ENCODE data around the gene CPM. TPM values are rescaled to one million over a fixed set of nuclear protein-coding genes. Genes with fewer than 3 reads are reported as not detected.

The CPM gene
- total RNA-seq, 1 donor from 2014 or later = 41.7 TPM

DNA sequence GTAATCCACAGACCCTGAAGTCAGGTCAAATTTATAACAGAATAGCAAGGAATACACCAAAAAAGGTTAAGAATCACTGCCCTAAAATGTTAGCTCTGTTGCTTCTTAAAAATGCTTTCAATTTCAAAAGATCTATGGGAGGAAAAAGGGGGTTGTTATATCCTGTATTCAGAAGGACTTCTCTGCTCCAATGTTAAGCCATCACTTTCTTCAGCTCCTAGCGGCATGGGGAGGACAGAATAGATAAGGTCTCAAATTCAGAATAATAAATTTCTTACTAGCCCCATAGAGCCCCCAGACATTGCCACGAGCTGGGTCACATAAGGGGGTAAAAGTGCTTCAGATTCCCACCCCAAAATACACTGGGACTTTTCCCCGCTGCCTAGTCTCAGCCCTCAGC is 49.8 kb downstream of the CPM start:
- no peak overlapping the region for H3K4me3 ChIP-seq (ENCODE audit: low read depth, low read length)
- no peak for DNase-seq (ENCODE audit: low read depth)
- TF ChIP-seq CTCF (conservative IDR thresholded peaks at IDR 0.05; ENCODE audit: low read depth, low read length) = no peak

GRCh38 chr12:68882251-68882964 is 50.6 kb downstream of the CPM start:
- no peak overlapping the region for H3K4me3 ChIP-seq (ENCODE audit: low read depth, low read length)
- DNase-seq (ENCODE audit: low read depth) = no peak
- no peak for TF ChIP-seq CTCF (conservative IDR thresholded peaks at IDR 0.05; ENCODE audit: low read depth, low read length)

DNA sequence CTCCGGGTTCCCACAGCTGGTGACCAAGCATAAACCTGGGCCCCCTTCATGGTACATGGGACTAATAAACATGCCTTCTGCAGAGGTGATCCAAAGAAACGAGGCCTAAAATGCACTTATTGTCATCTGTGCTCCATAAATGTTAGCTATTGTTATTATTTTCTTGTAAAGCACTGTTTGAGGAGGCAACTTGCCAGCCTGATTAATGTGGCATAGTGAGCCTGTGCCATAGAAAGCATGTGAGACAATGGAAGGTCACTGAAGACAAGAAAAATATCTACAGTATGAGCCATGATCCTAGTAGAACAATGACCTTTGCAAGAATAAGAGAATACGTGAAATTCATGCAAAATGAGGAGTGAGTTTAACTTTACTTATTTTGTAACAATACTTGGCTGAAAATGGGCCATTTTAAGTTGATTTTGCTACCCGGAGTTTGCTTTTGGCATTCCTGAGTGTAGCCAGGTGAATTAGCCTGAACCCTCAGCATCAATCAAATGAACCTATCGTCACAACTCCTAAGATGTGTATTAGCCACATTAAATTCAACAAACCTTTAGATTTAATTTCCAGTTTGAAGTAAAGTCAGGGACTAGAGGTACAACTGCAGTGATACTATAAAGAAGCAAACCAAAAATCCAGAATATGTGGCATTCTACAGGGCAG is 52.2 kb downstream of the CPM start:
- TF ChIP-seq CTCF (conservative IDR thresholded peaks at IDR 0.05; ENCODE audit: low read depth, low read length) = no peak
- DNase-seq (ENCODE audit: low read depth) = no peak
- no peak overlapping the region for H3K4me3 ChIP-seq (ENCODE audit: low read depth, low read length)

- no peak overlapping the region for H3K4me3 ChIP-seq (ENCODE audit: low read depth, low read length)
- DNase-seq (ENCODE audit: low read depth) = no peak
- TF ChIP-seq CTCF (conservative IDR thresholded peaks at IDR 0.05; ENCODE audit: low read depth, low read length) = no peak
Measured at GRCh38 chr12:68878846-68879245, 54.1 kb downstream of the CPM start.

GRCh38 chr12:68878283-68878682 is 54.7 kb downstream of the CPM start:
- DNase-seq (ENCODE audit: low read depth) = no peak
- no peak for TF ChIP-seq CTCF (conservative IDR thresholded peaks at IDR 0.05; ENCODE audit: low read depth, low read length)
- H3K4me3 ChIP-seq (ENCODE audit: low read depth, low read length) = no peak overlapping the region

DNA sequence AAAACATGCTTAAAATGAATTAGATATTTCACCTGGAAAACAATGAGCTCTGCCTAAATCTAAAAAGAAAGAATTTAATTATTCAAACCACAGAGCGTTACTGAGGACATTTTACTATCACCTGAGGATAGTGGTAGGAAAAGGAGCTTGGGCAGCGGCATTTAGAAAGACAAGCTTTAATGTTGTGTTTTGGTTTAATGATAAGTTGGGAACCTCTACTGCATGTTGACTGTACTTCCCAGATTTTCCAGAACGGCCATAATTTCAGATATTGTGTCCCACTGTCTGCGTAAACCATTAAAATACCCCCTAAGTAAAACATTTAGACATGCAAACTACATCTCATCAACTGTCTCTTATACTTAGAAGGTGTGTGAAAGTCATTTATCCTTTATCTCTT is 55.4 kb downstream of the CPM start:
- TF ChIP-seq CTCF (conservative IDR thresholded peaks at IDR 0.05; ENCODE audit: low read depth, low read length) = no peak
- no peak for DNase-seq (ENCODE audit: low read depth)
- H3K4me3 ChIP-seq (ENCODE audit: low read depth, low read length) = no peak overlapping the region

DNA sequence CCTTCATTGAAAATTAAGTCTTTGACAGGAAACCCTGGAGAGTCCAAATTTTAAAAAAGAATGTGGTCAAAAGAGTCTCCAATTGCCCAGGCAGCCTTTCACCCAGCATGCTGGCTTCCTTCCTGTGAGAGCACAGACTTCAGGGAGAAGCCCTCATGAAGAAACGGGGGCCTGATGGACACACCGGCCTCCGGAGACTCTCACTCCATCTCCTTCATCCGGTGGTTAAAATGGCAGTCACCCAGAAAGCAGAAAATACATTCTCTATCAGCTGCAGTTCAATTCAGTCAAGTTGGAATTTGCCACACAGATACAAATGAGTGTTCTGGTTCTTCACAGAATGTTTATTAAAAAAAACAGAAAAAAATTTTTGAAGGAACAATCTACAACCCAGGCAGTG is 56.5 kb downstream of the CPM start:
- no peak overlapping the region for H3K4me3 ChIP-seq (ENCODE audit: low read depth, low read length)
- TF ChIP-seq CTCF (conservative IDR thresholded peaks at IDR 0.05; ENCODE audit: low read depth, low read length) = no peak
- no peak for DNase-seq (ENCODE audit: low read depth)
